Stimulated activated CD8-positive, alpha-beta memory T cell treated with anti-CD3 and anti-CD28 coated beads, Interleukin-2, amount 100 ng/mL, for 48 hours (primary cell): ENCODE measurements around the gene COL4A1.

ENCODE experiments used
- DNase-seq, 2 donors: peaks; one replicate each; pipeline ENCODE4 v3.0.0-alpha.2; 2020; ENCODE audit warnings: low read depth in 2 of 2

COL4A1 gene

DNA sequence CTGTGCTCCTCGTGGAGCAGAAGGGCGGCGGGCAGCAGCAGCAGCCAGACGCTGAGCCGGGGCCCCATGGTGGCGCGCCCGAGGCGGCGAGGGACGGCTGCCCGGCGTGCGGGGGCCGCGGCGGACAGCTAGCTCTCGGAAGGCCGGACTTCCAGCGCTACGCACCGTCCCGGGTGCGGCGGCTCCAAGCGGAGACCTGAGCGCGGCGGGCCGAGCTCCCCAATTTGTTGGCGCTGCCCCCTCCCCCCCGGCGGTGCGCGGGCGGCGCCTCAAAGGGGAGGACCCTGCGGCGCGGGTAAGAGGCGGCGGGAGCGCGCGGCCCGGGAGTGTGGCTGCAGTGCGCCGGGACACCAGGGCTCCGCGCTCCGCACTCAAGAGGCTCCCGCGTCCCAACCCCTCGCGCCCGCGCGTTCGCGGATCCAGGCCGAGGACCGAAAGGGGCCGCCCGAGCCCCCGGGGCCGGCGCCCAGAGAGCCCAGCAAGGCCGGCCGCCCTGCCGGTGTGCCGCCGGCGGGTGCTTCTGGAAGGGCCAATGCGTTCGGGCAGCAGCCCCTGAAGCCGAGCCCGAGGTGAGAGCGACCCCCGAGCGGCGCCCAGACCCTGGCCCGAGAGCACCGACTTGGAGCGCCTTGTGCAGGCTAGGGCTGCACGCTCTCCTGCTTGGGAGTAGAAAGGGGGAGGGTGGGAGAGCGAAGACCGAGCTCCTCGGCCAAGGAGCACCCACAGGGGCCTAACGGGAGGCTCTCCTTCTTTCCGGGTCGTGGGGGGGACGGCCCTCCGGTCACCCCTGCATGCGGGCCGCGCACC is at the start of gene COL4A1, which contains the start of gene COL4A2:
Gene COL4A1 (minus strand): TSS at position 198 of the 807 bp plus-strand sequence. CDS start 130 bp downstream, at position 68.
Gene COL4A2 (plus strand): TSS at position 325 of the 807 bp plus-strand sequence. CDS start 620 bp downstream, outside the sequence.
- no peak for DNase-seq

DNA sequence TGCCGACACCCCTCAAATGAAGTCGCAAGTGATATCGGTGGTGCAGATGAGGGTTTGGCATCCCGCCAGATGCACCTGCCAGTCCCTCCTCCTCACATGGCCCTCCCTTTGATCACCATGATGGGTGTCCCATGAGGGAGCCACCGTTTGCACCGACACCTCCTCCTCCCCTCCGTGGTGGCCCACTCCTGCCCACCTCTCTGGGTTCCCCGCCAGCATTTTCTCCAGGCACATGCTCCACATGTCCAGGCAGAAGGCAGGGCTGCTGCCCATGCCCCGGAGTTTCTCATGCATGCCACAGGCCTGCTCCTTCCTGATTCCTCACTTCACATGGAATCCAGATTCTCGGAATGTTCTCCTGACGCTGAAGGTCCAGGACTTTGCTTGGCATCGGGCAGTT is 49.4 kb upstream of the COL4A1 start:
- no peak for DNase-seq

DNA sequence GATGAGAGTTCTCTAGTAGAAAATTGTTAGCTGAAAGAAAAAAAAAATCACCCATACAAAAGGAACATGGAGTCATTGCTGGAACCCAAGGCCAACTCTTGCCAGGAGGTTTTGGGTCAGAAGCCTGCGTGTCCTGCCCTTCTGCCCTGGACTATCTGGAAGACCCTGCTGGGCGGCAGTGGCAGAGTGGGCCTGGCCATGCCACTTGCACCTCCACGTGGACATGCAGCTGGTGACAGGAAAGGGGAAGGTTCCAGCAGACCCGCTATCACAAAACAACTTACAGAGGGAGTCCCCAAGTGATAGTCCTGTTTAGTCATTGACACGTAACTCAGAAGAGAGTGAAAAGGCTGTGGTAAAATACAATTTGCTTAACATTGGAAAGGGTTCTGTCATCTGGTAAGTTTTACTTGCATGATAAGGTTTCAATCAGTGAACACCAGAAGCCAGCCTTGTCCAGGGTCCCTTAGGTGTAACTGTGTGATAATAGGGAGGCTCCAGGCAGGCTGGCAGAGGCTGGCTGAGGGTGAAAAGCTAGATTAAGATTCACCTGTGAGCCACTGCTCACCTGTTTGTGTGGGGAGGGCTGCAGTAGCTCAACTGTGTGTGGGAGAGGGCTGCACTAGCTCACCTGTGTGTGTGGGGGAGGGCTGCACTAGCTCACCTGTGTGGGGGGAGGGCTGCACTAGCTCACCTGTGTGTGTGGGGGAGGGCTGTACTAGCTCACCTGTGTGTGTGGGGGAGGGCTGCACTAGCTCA is 47.9 kb upstream of the COL4A1 start:
- DNase-seq = no peak

DNA sequence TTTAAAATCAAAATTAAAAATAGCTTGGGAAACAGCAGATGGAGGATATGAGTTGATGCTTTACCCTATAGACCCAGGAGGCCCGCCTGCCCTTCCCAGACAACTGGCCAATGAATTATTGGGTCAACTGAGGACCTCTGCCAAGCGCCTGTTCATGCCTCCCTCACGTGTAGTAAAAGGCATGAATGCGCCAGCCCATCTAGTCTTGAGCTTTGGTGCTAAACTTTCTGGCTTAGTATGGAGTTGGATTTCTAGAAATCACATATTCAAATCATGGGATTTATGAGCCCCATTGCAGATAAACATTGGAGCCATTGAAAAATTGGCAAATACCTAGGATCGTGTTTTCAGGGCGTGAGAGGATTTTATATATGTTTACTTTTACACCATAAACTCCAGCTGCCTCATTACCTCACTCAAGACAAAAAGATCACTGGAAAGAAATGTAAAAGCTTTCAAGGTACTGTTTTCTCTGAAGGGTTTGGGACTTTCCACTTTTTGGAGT is 47.2 kb upstream of the COL4A1 start:
- DNase-seq = no peak

DNA sequence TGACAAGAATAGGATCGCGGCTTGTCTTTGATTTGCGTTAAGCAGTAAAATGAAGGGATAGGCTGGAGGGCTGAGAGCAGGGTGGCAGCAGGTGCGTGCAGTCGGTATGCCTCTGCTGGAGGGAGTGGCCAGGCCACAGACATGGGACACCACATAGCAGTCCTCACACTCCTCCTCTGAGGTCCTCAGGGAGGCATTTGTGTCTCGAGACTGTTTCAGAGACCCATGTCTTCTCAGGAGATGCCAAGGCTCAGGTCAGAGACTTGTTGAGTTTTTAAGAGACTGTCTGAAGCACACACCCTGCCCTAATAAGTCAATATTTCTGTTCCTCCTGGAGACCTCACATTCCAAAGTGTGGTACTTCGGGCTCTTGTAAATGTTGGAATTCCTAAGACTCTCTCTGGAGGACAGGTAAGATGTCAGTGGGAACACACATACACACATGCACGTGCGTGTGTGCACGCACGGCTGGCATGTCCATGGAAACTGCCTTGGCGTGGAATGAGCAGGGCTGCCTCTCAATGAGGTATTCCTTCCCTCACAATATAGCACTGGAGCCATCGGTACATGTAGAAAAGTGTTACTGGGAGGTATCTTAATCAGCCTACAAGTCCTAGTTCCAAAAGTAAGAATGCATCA is 46.5 kb upstream of the COL4A1 start:
- DNase-seq = no peak

DNA sequence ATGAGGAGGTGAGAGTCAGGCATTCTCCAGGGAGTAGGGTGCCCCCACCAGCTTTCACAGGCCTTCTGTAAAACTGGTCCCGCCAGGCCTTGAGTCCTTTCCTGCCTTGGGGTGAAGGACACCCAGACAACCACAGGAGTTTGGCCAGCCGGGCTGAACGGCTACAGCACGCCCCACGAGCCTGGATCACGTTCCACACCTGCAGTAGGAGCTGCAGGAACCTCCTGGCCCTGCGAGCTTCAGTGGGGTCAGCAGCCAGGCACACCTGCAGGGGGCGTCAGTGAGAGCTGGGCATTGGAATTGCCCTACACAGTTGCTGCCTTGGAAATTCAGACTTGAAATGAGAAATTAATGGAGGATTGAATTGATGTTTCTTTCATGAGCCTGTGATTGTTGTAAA is 45.8 kb upstream of the COL4A1 start:
- DNase-seq = no peak

DNA sequence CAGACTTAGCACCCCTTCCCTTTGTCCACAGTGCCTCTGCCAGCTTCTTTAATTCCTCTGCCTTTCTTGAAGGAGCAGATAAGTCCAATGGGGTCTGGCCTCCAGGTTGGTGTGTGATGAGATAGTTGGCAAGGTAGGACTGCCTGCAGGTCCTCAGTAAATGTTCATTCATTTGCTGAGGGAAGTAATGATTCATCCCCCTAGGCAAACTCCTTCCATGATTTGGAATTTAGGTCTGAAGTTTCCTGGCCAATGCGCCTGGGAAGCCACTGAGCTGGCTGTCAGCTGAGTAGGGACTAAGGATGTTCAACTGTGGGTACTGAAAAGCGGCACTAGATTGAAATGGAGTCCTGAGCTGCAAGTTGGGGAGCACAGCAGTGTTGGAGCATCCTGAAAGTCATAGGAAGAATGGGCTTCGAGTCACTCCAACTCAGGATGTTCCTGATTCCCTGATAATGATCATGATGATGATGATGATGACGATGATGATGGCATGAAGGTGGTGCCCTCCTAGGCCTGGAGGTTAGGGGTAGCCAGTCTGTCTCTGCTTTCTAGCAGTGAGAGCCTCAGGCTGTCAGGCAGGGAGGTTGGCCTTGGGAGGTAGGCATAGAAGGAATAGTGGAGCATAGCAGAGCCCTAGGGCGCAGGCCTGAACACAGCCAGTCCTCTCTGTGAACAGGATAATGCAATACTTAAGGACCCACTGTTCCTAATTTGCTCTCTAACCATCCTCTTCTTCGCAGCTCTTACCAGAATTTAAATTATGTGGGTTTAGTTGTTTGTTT is 44.9 kb upstream of the COL4A1 start:
- DNase-seq = no peak

DNA sequence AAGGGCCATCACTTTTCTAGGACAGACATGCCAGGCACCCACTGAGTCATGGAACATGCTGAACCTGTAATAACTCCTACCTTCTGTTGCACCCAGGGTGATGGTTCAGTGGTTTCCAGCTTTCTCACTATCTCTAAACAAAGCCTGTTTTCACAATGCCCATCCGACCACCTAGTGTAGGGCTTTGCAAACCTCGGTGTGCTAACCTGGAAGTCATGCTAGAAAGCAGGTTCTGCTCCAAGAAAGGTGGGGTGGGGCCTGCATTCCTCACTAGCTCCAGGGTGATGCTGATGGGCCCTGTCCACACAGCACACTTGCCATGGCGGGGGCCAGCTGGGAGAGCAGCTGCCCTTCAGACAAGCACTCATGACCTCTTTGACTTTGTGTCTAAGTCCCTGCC is 43.6 kb upstream of the COL4A1 start:
- DNase-seq = no peak

DNA sequence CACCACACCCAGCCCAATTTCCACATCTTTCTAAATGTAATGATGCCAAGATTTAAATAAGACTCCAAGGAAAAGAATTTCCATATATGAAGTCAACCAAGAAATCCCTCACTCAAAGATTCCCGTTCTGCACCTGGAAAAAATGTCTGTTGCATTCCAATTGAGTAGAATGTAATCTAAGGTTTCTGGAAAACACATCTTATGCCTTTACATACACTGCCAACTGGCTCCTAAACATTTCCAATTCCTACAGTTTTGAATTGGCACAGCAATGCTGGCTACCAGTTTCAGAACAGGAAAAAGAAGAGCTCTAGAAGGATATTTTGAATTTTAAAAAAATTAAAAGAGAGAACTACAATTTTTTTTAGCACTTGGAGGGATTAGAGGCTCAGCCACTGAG is 43.1 kb upstream of the COL4A1 start:
- no peak for DNase-seq

DNA sequence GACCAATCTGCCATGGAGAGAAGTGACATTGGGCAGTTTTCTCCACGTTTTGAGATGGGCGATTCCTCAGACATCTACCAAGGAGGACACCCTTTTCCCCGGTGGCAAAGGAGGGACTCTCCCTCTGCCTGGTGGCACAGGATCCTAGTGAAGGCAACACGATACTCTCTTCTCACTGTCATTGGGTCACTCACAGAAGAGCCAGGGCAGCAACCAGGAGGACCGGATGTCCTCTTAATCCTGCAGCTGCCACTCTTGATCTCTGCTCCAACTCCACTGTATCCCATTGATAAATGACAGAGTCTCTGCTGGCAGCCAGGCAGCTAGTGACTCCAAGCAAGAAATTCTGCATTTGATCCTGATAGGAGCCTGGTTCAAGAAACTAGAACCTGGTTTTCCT is 42.3 kb upstream of the COL4A1 start:
- no peak for DNase-seq

DNA sequence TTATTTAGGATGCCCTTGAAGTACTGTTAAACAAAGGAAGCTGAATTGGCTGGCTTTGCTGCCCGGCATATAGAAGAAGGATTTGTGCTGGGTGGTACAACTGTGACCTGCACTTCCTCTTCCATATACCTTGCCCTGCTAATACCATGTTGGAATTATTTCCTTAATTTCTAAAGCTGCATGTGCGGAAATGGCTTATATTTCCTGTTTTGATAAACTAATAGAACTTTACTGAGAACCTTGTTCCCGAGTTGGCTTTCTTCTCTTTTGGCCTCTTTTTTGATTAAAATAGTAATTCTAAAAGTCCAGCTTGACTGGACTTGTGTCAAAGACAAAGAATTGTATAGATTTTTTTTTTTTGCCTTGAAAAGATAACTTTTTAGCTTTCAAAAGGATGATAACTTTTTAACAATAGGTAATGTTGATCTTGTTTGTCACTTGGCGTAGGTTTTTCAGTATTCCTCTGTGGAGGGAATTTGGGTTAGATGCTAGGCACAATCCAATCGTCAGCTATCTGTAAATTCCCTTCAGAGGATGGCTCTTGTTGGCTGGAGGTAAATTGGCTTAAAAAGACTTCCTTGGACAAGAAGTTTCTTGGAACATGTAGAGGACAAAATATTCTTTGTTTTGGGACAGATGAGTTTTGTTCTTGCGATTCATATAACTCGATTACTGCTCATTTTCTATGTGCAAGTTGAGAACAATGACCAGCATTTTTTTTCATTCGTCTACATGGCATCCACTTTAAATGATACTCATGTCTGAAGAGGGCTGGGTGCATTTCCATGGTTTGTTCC is 41.5 kb upstream of the COL4A1 start:
- no peak for DNase-seq

DNA sequence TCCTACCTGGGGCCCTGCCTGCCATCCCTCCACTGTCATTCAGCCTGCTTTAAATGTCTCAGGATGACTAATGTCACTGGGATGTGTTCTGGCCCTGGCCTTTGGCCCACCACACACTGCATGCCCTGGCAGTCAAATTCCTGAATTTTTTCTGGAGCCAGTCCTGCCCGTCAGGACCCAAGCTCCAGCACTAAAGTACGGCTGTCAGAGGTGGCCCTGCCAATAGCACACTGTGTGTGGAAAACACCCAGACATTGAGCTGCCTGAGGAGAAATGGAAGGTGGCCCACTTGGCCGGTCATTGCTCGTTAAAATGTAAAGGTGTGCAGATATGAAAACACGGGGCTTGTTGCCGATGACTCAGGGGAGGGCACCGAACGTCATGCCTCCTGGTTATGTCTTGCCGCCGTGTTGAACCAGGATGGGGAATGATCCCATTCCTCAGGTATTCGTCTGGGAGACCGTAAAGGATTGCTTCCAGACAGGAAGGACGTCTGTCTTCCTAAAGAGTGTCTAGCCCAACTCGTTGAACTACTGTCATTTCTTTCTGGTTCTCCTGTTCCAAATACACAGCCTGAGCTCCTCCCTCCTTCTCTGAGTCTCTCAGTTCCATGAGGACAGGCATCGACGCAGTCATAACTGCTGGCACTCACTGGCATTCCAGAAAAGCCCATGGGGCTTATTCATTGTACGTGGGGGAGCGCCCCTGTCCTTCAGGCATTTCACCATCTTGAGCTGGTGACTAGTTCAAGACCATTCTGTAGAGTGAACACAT is 40.8 kb upstream of the COL4A1 start:
- DNase-seq = no peak

DNA sequence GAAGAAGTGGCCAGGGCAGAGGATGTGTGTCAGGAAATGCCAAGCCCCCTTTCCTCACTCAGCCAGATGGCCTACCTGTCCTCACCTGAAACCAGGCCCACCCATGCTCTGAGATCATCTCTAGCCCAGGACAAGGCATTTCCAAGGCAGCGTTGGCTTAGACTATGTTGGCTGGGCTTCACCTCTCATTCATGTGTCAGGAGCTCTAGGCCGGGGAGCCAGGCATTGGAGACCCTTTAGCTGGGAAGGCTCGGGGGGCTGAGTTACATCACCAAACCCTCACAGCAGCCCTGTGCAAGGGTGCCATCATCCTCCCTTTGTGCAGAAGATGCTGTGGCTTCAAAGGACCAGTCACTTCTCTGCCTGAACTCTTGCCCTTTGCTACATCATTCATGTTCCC is 40.1 kb upstream of the COL4A1 start:
- DNase-seq = no peak

DNA sequence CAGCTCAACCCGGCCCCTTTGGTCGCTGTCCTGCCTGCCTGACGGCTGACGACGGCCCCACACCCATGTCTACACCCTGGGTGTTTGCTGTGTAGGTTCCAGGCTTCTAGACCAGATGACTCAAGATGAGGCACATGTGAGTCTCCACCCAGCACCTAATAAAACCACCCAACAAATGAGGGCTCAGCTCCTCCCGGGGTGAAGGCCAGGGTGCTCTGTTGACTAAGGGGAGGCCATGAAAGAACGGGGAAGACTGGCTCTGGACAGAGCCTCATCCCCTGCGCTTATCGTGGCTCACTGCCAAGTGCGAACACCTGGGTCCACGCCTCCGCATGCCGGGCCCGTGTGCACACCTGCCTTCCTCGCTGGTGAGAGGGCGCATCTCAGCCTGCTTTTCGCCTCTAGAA is 39.7 kb upstream of the COL4A1 start:
- no peak for DNase-seq

DNA sequence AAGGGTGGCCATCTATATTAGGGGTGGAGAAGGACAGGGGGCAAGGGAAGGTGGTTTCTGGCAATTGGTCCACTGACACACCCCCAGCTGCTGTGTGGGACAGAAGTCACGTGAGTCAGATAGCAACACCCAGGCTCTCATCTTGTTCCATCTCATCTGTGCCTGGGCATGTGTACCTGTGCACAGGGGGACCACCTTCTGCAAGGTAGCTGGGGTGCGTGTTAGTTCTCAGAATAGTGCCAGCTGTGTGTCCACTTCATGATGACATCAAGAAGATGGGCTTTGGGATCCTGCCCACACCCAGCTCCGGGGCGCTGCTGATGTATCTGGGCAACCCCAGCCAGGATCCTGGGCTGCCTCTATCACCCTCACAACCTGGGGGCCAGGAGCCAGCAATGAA is 38.7 kb upstream of the COL4A1 start:
- DNase-seq = no peak

DNA sequence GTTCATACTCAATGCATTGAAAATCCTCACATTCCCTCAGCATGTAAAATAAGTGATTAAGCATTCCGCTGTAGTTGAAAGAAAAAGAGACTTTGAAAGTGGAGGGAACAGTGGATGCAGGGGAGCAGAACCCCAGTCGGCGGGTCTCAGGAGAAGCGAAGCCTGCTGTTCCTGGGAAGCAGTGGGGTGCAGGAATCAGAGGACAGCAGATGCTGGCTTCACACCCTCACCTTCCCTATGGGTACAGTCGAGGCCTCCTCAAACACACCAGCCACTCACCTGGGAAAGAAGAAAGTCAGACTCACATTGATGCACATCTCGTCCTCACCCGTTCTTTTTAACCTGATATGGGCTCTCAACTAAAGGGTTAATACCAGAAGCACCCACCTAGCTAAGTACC is 38.3 kb upstream of the COL4A1 start:
- no peak for DNase-seq

DNA sequence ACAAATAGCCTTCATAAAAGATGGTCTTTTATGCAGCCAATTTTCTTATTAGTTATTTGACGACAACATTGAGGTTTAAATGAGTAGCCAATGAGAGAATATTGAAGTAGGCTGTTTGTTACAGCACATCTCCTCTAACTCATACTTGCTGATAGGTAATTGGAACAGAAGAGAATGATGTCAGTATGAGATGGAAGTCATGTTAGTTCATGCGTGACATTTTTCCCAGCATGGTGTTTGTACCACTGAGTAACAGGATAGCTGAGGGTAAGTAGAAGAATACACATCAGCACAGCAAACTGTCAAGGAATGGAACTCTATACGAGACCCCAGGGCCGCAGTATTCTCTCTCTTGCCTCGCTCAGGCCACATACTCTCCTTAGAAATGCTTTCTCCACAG is 37.4 kb upstream of the COL4A1 start:
- no peak for DNase-seq

DNA sequence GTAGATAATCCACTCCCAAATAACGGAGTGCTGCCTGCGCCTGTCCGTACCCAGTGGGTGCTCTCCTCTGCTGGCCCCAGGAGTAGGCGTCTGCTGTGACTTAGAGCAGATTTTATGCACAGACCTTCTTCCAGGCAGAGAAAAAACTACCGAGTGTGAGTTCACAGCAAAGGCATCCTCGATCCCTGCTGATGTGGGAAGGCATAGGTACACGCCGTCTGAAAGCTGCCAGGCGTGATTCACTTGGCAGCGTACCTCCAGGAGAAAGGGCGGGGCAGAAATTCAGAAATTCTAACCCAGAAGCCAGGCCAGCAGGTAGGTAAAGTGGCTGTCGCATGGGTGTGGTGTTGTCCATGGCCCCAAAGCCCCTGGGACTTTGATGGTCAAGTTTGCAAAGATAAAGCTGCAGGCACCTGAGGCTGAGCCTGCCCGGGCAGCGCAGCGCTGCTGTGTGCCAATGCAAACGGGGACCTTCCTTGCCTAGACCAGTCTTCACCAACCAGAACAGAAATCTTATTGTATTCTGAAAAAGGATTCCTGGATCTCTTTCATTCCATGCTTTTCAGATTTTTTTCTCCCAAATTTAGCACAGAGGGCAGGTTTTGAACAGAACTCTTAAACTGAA is 36.4 kb upstream of the COL4A1 start:
- no peak for DNase-seq

DNA sequence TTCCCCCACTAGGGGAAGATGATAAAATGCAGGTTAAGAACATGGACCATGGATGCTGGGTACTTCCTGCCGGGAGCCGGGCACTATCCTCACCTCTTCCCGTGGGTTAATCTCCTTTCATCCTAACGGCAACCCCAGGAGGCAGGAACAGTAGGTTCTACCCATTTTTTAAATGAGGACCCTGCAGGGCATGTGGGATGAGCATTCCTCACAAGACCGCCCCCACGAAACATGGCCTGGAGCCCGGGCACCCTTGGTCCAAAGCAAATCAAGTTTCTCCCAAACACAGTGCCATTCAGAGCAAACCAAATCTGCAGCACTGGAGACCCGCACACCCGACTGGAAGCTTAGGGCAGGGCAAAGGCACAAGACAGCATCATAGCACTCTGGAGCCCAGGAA is 35.5 kb upstream of the COL4A1 start:
- no peak for DNase-seq
